Mesothelial cell of epicardium (in vitro differentiated cells): ENCODE results near the gene FGD4. TPM values are rescaled to one million over a fixed set of nuclear protein-coding genes. Genes with fewer than 3 reads are reported as not detected.
"Not testable (repeated sequence)": the region's sequence is repeated elsewhere in the genome, so short reads cannot be mapped to it uniquely, and the experiment has no call there.

Experiments
- DNase-seq, 2 experiments: peaks; one replicate each; pipeline ENCODE4 v3.0.0; 2021; ENCODE audit warnings: low spot score in 2 of 2; ENCODE audit not compliant: unreplicated experiment in 2 of 2
- H3K27ac Mint-ChIP-seq: 2 replicates; pipeline ENCODE4 v1.8.0; 2021; ENCODE audit warnings: mixed read lengths
- H3K27me3 Mint-ChIP-seq: 2 replicates; pipeline ENCODE4 v1.8.0; 2021; ENCODE audit warnings: low read depth, mixed read lengths
- H3K36me3 Mint-ChIP-seq: 2 replicates; pipeline ENCODE4 v1.8.0; 2021; ENCODE audit warnings: mixed read lengths
- H3K4me1 Mint-ChIP-seq: 2 replicates; pipeline ENCODE4 v1.8.0; 2021; ENCODE audit warnings: mixed read lengths
- H3K4me3 Mint-ChIP-seq: 2 replicates; pipeline ENCODE4 v1.8.0; 2021; ENCODE audit warnings: mild to moderate bottlenecking, moderate library complexity, mixed read lengths
- H3K9me3 Mint-ChIP-seq: 2 replicates; pipeline ENCODE4 v1.8.0; 2021; ENCODE audit warnings: mixed read lengths
- total RNA-seq: library from RNA; stranded (reverse); gene quantifications from 3 replicates; pipeline ENCODE4 v1.2.1, GENCODE V29; 2021
- TF ChIP-seq, protein P1 (sequence below): fragments of 200-600 bp; sonication (generic); IDR thresholded peaks from one replicate; pipeline ENCODE4 v1.5.0; 2021; ENCODE audit warnings: antibody characterized with exemption; ENCODE audit not compliant: unreplicated experiment

Gene FGD4
- total RNA-seq, 1 donor from 2014 or later: 13.4 TPM

DNA sequence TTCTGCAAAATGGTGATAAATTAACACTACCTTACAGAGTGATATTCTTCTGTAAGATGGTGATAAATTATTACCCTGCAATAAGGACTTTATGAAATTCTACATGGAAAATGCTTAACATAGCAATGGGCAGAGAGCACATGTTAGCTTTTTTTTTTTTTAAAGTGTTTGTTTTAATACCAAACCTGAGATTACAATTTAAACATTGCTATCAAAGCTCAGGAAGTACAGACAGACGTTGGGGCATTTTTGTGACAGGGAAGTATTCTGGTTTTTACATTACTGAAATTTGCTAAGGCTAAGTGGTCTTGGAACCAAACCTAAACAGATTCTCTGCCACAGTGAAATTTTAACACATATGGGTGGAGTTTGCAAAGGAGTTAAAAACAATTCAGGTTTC lies 133.1 kb downstream of the FGD4 start:
- TF ChIP-seq, protein P1, sequence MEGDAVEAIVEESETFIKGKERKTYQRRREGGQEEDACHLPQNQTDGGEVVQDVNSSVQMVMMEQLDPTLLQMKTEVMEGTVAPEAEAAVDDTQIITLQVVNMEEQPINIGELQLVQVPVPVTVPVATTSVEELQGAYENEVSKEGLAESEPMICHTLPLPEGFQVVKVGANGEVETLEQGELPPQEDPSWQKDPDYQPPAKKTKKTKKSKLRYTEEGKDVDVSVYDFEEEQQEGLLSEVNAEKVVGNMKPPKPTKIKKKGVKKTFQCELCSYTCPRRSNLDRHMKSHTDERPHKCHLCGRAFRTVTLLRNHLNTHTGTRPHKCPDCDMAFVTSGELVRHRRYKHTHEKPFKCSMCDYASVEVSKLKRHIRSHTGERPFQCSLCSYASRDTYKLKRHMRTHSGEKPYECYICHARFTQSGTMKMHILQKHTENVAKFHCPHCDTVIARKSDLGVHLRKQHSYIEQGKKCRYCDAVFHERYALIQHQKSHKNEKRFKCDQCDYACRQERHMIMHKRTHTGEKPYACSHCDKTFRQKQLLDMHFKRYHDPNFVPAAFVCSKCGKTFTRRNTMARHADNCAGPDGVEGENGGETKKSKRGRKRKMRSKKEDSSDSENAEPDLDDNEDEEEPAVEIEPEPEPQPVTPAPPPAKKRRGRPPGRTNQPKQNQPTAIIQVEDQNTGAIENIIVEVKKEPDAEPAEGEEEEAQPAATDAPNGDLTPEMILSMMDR: no peak
- no peaks in the 10 kb centered on the region for H3K36me3 Mint-ChIP-seq
- H3K27ac Mint-ChIP-seq: no peak overlapping the region
- peaks cover 41% of the 10 kb centered on the region for H3K4me1 Mint-ChIP-seq
- DNase-seq: no peak
- H3K9me3 Mint-ChIP-seq: no peaks in the 10 kb centered on the region
- no peak overlapping the region for H3K4me3 Mint-ChIP-seq
- no peaks in the 10 kb centered on the region for H3K27me3 Mint-ChIP-seq

DNA sequence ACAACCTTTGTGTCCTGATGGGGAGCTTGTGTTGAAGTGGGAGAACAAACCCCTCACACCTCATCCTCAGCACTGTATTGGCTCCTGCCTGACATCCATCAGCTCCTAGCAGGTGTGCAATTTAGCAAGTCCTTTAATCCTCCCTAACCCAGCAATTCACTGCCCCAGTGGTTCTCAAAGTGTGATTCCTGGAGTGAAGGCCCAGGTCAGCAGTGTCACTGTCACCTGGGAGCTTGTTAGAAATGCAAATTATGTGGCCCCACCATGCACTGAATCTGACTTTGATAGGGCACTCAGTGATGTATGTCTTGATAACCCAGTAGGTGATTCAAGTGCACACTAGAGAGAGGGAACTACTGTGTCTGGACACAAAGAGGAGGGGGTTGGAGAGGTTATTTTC lies 133.6 kb downstream of the FGD4 start:
- Mint-ChIP-seq H3K4me3 (no peak overlapping the region), H3K9me3 (no peaks in the 10 kb centered on the region), H3K36me3 (no peaks in the 10 kb centered on the region), H3K27ac (no peak overlapping the region), H3K27me3 (no peaks in the 10 kb centered on the region), H3K4me1 (peaks cover 42% of the 10 kb centered on the region)
- TF ChIP-seq, protein P1: no peak
- DNase-seq: no peak

DNA sequence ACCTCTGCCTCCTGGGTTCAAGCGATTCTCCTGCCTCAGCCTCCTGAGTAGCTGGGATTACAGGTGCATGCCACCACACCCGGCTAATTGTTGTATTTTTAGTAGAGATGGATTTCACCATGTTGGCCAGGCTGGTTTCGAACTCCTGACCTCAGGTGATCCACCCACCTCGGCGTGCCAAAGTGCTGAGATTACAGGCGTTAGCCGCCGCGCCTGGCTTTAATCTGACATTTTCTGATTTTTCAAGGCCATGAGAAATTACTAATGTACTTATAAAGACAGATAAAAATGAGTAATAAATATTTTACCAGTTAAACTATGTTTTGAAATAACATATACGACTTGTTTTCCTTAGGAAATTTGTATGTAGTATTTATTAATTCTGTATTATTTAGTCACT lies 134.1 kb downstream of the FGD4 start:
- DNase-seq, H3K27me3 Mint-ChIP-seq, H3K36me3 Mint-ChIP-seq, H3K4me3 Mint-ChIP-seq, H3K9me3 Mint-ChIP-seq, H3K27ac Mint-ChIP-seq: not testable (repeated sequence)
- H3K4me1 Mint-ChIP-seq: peaks cover 42% of the 10 kb centered on the region

DNA sequence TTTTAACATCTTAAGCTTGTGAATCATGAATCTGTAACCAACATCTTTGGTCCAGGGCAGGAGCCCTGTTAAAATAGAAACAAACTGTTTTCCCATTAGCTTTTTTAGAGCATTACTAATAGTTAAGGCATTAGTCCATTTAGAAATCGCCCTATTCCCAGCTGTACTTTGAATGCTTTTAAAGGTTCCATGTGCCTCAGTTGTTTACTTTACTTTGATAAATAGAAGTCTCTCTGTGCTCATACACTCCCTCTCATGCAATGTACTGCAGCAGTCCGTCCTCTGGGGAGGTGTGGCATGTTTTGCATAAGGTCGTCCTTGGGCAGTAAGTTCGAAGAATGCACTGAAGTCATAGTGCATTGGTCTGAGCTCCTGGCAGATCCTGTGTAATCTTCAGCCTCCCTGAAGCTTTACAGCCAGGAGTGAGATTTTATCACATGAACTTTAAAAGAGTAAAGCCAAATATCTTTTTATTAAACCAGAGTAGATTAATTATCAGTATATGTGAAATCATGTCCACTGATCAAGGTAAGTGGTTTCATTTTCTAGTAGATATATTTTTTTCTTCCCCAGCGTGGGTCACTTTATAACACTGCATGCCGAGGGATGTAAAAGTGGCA lies 134.7 kb downstream of the FGD4 start:
- peaks cover 42% of the 10 kb centered on the region for H3K4me1 Mint-ChIP-seq
- DNase-seq: no peak
- TF ChIP-seq, protein P1: no peak
- H3K36me3 Mint-ChIP-seq: no peaks in the 10 kb centered on the region
- H3K9me3 Mint-ChIP-seq: no peaks in the 10 kb centered on the region
- H3K27ac Mint-ChIP-seq: peak overlapping the region; percentile 85
- H3K4me3 Mint-ChIP-seq: peak overlapping the region; percentile 45
- no peaks in the 10 kb centered on the region for H3K27me3 Mint-ChIP-seq

DNA sequence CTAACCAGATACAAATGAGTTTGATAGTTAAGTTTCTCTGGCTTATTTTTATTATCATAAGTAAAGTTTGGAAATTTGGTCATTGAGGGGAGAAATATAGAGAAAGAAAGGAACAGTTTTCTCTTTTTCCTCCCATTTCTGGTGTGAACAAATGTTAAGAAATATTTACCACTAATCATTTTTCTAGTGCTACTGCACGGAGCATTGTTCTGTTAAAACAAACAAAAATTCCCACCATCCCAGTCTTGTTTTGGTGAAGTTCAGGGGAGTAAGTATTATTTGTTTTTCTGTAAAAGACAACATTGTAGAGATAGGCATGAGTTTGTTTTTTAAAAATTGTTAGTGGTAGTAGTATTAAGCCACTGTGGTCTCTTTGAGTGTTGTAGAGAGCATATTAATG lies 135.3 kb downstream of the FGD4 start:
- Mint-ChIP-seq H3K4me1 (peaks cover 42% of the 10 kb centered on the region), H3K27ac (peak overlapping the region; percentile 85), H3K4me3 (no peak overlapping the region)

DNA sequence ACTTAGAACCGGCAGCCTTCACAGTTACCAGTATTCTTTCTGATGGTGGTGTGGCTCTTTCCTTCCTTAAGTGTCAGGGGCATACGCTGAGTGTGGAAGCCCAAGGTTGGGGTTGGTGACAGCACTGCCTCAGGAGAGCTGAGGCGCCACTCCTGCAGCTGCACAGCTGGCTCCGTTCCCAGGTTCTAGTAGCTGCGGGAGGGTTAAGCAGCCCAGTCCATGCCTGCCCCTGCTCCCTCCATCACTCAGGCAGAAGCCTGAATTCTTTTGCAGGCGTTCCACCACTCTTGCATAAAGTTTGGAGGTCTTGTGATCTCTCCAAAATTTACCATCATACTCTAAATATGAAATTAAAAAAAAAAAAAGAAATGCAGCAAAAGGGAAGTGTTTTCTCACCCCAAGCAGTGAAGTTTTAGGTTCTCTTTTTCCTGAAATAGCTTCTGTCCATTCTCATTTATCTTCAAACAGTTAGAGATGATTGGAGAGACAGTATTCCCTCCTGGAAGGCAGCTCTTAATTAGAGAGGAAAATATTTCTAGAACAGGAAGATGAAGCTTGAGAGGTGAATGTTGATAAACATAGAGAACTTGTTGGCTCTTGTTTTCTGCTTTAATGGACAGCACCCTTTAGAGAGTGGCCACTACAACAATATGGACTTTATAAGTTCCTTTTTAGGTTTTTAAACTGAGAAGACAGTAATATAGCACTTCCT lies 136.1 kb downstream of the FGD4 start:
- H3K27ac Mint-ChIP-seq: peak overlapping the region; percentile 85
- H3K36me3 Mint-ChIP-seq: no peaks in the 10 kb centered on the region
- H3K27me3 Mint-ChIP-seq: no peaks in the 10 kb centered on the region
- peak; percentile 36 to 65 for DNase-seq
- H3K9me3 Mint-ChIP-seq: no peaks in the 10 kb centered on the region
- no peak overlapping the region for H3K4me3 Mint-ChIP-seq
- peaks cover 42% of the 10 kb centered on the region for H3K4me1 Mint-ChIP-seq
- TF ChIP-seq, protein P1: no peak

More for the DNA sequence above, 135.3 kb downstream of the FGD4 start:
- Mint-ChIP-seq H3K27me3 (no peaks in the 10 kb centered on the region), H3K36me3 (no peaks in the 10 kb centered on the region), H3K9me3 (no peaks in the 10 kb centered on the region)
- no peak for DNase-seq
- TF ChIP-seq, protein P1: no peak
